ENCODE results near the gene NFATC1. TPM values are rescaled to one million over a fixed set of nuclear protein-coding genes. Genes with fewer than 3 reads are reported as not detected.

The NFATC1 gene
- 35.4 TPM for total RNA-seq
- long read RNA-seq, partial matches to known transcripts: 20 of 36 reads
- long read RNA-seq, other reads (novel, unspliced or antisense): 16 of 36 reads

DNA sequence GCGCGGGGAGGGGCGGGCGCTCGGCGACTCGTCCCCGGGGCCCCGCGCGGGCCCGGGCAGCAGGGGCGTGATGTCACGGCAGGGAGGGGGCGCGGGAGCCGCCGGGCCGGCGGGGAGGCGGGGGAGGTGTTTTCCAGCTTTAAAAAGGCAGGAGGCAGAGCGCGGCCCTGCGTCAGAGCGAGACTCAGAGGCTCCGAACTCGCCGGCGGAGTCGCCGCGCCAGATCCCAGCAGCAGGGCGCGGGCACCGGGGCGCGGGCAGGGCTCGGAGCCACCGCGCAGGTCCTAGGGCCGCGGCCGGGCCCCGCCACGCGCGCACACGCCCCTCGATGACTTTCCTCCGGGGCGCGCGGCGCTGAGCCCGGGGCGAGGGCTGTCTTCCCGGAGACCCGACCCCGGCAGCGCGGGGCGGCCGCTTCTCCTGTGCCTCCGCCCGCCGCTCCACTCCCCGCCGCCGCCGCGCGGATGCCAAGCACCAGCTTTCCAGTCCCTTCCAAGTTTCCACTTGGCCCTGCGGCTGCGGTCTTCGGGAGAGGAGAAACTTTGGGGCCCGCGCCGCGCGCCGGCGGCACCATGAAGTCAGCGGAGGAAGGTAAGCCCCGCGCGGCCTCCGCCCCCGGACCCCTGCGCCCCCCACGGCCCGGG is at the start of gene NFATC1:
NFATC1 (plus strand) TSS at position 170 of the 644 bp plus-strand sequence; CDS start at position 465, 295 bp downstream.
- DNase-seq (ENCODE audit: low spot score): peak; percentile 95

DNA sequence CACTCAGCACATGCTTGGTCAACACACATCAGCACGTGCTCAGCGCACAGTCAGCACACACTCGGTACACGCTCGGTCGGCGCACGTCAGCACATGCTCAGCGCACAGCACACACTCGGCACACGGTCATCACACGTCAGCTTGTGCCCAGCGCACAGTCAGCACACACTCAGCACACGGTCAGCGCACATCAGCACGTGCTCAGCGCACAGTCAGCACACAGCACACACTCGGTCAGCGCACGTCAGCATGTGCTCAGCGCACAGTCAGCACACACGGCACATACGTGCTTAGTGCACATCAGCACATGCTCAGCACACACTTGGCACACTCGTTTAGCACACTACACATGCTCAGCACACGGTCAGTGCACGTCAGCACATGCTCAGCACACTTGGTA is 49.7 kb upstream of the NFATC1 start:
- DNase-seq (ENCODE audit: low spot score): no peak

DNA sequence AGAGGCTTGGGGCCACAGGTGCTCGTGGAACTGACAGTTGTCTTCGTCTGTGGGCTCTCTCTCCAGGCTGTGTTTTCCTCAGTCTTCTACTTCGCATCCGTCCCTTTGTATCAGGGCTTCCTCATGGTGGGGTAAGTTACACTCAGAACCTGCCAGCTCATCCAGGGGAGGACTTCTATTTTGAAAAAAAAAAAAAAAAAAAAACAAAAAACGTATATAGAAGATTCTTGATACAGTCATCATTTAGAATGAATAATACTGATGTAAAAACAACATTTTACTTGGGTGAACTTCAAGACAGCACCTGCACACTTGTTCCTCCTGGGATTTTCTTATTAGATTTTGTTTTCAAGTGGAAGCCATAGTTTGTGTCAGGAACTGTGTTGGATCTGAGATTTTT is 47.7 kb upstream of the NFATC1 start:
- DNase-seq (ENCODE audit: low spot score): no peak

DNA sequence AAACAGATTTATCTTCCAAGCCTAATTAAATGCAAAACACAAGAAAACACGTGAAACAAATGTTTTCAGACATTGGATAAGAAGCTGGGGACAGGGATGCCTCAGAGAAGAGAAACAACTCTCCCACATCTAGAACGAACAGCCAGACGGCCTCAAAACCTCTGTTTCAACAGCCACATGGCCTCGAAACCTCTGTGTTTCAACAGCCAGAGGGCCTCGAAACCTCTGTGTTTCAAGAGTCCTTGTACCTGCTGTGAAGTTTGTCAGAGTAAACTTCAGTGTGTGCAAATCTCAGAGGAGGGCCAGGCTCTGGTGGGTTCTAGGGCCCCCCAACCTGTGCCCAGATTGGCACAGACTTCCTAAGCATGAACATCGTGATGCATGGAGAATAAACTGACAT is 43.3 kb upstream of the NFATC1 start:
- no peak for DNase-seq (ENCODE audit: low spot score)

DNA sequence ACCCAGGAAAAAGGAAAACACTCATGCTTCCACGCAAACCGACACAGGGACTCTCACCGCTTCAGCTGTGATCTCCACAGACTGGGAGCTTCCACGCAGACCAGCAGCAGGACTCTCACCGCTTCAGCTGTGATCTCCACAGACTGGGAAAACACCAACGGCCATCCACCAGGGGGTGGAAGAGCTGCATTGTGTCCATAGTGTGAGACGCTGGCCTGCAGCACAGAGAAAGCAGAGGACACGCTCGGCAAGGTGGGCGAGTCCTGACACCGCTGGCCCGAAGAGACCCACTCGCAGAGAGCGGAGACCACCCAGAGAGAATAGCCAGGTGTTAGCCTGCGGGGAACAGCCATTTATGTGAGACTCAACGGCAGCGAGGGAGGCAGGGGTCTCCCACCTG is 42.5 kb upstream of the NFATC1 start:
- DNase-seq (ENCODE audit: low spot score): no peak

DNA sequence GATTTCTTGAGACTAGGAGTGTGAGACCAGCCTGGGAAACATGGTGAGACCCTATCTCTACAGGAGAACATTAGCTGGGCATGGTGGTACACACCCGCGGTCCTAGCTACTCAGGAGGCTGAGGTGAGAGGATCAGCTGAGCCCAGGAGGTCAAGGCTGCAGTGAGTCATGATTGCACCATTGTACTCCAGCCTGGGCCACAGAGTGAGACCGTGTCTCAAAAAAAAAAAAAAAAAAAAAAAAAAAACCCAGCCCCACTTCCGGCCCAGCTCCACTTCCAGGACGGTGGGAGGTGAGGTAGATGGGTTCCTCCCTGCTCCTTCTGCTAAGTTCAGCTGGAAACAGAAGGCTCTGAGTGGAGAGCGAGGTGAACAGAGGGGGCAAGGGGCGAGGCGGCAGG is 41.4 kb upstream of the NFATC1 start:
- no peak for DNase-seq (ENCODE audit: low spot score)

DNA sequence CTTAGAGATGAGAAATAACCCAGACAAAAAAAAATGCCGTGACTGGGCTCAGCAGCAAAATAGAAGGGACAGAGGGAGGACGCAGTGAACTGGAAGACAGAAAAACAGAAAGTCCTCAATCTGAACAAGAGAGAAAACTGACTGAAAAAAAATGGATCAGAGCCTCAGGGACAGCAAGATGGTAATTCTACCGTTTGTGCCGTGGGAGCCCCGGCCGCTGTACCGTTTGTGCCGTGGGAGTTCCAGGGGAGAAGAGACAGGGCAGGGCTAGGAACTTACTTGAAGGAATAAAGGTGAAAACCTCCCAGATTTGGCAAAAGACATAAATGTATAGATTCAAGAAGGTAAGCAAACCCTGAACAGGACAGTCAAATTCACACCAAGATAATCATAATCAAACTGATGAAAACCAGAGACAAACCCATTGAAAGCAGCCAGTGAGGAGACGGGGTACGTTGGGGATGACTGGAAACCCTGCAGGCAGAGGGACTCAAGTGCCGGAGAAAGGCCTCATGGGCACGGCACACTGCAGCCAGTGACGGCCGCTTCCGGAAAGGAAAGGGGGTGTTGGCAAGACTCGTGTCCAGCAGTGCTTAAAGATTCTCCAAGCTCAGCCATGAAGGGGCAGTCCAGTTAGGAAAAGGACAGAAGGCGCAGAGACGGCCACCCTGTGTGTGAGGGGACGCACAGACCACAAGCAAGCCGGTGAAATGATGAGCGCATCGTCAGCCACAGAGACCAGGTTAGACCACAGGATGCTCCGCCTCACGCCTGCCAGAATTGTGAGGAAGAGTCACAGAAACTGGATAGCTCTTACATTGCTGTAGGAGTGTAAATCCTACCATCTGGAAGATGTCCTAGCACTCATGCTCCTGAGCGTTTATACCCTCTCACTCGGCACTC is 40.0 kb upstream of the NFATC1 start:
- DNase-seq (ENCODE audit: low spot score): no peak

DNA sequence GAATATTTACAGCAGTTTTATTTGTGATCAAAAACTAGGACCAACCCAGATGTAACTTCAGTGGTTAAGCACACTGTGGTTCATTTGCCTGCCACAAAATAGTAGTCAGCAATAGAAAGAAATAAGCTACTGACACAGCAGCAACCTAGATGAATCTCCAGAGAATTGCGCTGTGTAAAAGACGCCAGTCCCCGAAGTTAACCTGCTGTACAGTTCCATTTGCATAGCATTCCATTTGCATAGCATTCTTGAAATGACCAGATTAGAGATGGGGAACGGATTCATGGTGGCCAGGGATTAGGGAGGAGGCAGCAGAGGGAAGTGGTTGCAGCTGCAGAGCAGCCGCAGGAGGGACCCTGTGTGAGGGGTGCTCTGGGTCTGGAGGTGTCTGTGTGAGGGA is 39.3 kb upstream of the NFATC1 start:
- DNase-seq (ENCODE audit: low spot score): no peak

DNA sequence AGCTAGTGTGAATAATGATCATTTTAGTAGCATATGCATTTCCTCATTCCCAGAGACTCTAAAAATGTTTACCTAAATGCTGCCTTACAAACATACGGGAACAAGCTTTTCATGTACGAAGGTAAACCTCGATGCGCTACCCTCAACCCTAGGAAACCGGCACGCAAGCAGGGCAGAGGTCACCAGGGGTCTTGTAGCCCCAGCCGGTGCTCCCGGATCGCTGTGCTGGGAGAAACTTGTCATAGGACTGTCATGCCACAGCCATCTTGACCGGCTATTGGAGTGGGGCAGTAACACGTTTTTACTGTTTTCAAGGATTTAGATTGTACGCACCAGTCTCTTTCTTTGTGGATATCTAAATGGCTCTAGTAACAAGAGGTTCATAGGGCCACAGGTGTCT is 34.8 kb upstream of the NFATC1 start:
- no peak for DNase-seq (ENCODE audit: low spot score)

DNA sequence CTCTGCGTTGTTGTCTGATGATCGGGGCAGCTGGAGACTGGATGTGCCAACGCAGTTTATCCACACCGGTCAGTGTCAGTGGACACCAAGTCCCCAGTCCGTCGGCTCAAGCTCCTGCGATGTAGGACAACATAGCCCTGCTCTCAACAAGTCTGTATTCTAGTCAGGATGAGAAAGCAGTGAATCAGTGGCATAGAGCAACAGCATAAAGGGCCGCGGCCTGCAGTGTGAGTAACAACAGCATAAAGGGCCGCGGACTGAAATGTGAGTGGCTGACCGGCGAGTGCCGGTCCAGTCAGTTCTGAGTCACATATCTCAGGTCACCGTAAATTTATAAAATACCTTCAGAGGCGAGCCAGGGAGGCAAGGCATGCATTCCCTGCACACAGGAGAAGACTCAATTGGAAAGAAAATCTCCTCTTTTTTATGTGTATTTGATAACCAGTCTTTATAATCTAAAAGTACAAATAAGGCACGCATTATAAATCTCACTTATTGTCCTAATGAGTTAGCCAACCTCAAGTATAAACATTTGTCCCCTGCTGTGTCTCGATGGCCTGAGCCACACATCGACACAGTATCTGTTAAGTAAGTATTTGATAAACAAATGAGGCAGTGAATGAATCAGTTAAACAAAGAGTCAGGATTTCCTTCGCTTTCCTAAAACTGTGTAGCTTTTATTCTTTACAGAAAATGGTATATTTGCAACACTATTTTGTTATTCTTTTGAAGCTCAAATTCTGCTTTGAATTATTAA is 33.8 kb upstream of the NFATC1 start:
- no peak for DNase-seq (ENCODE audit: low spot score)

DNA sequence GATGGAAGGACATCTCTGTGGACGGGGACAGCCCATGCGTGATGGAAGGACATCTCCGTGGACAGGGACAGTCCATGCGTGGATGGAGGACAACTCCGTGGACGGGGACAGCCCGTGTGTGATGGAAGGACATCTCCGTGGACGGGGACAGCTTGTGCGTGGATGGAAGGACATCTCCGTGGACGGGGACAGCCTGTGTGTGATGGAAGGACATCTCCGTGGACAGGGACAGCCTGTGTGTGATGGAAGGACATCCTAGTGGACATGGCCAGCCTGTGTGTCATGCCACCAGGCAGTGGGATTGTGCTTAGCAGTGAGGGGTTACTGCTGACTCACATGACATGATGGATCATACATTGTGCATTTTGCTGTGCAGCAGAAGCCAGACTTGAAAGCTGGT is 30.0 kb upstream of the NFATC1 start:
- peak; percentile 51 for DNase-seq (ENCODE audit: low spot score)

DNA sequence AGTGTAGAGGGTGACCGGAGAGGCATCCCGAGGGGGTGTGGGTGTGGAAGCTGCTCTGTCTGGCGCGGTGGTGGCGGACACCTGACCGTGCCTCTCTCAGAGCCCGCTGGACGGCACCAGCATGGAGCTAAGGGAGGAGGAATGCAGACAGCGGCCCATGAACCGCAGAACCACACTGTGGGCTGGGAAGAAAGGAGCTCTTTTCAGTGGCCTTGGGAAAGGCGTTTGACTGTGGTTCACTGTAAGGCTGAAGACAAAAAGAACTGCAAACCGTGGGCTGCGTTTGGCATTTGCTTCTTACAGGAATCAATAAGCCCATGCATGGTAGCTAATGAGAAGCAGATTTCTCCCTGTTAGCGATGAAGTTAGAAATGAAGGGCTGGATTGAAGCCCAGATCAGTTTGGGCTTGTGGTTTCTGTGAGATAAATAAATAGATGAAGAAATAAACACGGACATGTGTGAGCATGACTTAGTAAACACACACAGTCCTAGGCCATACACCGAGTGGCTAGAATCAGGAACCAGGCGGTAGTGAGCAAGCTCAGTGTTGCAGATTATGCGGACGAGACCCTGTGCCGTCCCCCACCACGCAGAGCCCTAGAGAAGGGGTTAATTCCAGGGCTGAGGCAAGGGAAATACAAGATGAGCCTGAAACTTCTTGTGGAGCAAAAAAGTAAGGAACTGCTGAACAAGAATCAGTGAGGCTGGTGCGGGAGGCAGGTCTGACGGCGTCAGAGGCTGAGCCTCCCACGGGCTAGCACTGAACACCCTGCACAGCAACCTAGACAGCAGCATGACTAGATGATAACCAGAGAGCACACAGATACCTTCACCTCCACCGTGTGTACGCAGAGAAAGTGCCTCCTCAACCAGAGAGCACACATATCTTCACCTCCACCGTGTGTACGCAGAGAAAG is 29.3 kb upstream of the NFATC1 start:
- peak; percentile 62 for DNase-seq (ENCODE audit: low spot score)

DNA sequence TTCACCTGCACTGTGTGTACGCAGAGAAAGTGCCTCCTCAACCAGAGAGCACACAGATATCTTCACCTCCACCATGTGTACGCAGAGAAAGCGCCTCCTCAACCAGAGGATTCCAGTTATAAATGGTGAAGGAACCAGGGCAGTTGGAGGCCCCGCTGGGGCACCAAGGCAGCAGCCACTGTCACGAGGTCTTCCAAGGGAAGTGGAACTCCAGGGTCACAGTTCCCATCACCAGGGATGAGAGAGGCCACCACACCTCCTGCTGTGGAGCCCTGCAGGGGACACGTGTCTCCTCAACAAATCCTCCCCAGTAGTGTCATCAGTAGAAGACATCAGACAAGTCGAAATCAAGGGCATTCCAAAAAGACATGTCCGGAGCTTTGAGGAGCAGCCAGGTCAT is 28.2 kb upstream of the NFATC1 start:
- peak; percentile 45 for DNase-seq (ENCODE audit: low spot score)

DNA sequence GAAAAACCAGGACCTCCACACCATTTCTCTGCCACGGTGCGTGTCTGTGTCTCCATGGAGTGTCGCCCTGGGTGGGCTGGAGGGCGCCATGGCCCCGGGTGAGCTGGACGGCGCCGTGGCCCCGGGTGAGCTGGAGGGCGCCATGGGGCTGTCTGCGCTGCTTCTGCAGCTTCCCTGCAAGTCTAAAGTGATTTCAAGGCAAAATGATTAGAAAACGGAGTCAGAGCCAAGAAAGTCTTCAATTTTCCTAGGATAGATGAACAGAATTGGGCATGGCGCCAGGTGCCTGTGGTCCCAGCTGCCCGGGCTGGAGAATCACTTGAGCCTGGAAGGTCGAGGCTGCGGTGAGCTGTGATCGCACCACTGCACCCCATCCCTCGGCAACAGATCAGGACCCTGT is 27.7 kb upstream of the NFATC1 start:
- peak; percentile 72 for DNase-seq (ENCODE audit: low spot score)

DNA sequence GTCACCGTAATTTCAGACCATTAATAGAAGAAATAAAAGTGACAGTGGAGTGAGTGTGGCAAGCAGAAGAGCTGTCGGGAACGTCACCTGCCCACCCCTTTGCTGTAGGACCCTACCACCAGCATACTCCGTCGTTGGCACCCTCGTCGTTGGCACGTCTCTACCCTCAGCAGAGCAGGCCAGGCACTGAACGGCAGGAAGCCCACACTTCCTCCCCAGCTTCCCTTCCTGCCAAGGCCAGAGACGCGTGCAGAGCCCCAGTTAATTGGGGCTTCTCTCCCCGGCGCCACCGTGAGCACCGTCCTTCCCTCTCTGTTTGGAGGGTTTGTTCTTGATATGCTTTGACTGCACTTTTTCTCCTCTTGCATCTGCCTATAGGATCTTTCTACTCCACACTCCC is 27.0 kb upstream of the NFATC1 start:
- peak; percentile 82 for DNase-seq (ENCODE audit: low spot score)

DNA sequence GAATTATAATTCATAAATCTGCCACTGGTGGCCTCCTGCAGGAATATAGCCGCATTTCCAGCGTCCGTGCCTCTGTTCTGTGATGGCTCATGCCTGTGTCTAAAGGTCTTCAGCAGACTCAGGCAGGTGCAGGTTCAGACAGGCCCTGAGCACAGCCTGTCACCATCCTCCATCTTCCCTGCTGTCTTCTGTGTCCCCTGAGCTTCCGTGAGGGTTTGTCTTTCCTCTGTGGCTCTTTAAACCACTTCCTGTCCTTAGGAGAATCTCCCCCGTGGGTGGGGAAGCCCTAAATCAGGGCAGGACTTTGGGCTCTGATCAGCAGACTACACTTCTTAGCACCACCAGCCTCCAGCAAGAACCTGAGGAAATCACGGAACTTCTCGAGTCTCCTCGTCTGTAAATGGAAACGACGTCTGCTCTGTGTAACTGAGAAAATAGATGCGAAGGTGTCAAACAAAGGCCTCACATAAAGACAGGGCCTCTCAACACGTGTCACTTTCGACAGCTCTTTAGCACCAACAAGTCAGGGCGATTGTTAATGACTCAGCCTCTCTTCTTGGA is 24.1 kb upstream of the NFATC1 start:
- peak; percentile 72 for DNase-seq (ENCODE audit: low spot score)

DNA sequence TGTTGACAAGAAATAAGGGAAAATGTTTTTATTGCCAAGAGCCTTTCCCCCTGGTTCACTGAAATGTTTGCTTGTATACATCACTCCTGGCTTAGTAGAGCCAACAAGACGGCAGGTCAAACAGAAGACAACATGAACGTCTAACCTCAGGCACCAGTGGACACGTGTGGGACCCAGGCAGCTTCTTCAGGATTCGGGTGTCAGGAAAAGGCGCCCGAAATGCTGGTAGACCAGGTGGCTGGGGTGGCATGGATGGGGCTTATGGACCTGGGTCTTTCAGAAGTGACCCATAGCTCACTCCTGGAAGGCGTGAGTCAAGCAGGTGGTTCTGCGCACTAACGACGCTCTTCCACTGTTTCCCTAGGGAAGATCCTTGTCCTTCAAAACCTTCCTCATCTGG is 23.3 kb upstream of the NFATC1 start:
- DNase-seq (ENCODE audit: low spot score): peak; percentile 72

DNA sequence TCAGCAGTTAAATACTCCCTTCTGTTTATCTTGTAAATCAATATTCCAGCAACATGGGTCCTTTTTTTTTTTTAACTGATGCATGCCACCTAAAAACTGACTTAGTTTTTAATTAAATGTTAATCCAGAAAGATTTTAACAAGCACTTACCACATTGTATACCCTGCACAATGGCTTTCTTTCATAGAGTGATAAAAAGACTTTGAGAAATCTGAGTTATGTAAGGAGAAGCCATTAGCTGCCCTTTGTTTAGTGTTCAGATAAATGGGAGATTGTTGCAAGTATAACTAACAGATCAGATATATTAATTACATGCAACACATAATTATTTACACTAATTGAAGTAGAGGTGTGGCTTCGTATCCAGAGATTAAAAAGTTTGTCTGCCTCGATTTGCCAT is 22.7 kb upstream of the NFATC1 start:
- no peak for DNase-seq (ENCODE audit: low spot score)

DNA sequence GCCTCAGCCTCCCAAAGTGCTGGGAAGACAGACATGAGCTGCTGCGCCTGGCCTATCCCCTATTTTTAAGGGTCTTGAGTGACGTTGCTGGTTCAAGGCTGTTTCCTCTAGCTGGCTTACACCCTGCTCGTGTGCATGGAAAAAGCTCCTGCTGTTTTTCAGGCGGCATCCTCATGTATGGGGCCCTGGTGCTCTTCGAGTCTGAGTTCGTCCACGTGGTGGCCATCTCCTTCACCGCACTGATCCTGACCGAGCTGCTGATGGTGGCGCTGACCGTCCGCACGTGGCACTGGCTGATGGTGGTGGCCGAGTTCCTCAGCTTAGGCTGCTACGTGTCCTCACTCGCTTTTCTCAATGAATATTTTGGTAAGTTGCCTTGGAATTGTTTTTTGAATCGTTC is 22.0 kb upstream of the NFATC1 start:
- DNase-seq (ENCODE audit: low spot score): peak; percentile 69

DNA sequence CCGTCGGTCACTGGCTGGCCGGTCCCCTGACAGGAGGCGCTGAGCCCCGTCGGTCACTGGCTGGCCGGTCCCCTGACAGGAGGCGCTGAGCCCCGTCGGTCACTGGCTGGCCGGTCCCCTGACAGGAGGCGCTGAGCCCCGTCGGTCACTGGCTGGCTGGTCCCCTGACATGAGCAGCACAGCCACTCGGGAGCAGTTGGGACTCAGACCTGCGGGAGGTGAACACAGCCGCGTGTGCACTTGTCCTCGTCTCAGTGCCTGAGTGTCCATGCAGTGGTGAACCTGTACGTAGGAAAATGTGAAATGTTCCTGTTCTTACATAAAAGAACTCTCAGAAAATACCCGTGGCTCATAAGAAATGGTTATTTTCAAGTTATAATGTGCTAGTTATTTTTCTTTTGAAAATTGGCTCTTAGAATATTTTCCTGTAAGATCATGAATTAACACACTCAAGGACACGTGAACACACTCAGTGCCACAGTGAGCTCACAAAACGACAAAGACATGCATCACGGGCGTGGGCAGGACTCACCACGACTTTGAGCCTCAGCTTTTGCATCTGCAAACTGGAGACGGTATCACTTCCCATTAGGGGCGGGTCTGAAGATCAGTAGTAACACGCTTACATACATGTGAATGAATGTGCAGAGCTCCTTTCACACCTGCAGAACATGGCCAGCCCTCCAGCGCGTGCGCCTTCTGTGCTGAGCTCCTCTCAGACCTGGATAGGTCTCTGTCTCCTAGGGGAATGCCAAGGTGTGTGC is 21.1 kb upstream of the NFATC1 start:
- peak; percentile 81 for DNase-seq (ENCODE audit: low spot score)

Measured in mesenteric fat pad (tissue), 1 donor.